ENCODE data around the gene HSH2D. TPM values are rescaled to one million over a fixed set of nuclear protein-coding genes. Genes with fewer than 3 reads are reported as not detected.
A peak's percentile ranks its signal among the peaks of the same experiment; 100 is the strongest.

Gene HSH2D
- total and polyA plus RNA-seq, 2 of the 13 experiments (the other 11 are each of a cell fraction or from before 2014, with no cell fraction given) = 0.69 to 3.2 TPM

DNA sequence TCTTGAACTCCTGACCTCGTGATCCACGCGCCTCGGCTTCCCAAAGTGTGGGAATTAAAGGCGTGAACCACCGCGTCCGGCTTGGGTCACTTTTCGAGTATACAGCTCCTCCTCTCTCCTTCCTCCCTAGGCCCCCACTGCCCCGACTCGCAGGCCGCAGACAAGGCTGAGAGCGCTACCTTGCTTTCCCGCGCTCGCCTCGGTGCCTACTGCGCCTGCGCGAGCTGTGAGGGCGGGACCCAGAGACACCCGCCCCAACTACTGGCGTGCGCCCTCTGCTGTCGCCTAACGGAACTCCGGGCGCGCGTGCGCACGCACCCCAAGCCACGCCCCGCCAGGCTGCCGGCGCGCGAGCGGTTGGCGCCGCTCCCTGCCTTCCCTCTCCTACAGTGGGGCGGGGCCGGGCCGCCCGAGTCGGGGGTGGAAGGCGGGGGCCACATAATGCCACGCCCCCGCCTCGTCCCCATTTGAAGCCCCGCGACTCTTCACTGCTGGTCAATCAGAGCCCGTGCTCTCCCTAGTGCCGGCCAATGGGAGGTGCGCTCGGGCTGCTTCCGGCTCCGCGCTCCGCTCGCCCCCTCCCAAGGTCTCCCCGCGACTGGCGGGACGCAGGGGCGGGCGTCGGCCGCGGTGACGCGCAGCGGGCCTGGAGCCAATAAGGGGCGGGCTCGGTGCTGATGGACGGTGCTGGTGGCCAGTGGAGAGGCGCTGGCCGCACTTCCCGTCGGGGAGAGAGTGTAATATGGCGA is 32.2 kb upstream of the HSH2D start, which contains the start of gene RAB8A (continued):
- TF ChIP-seq, protein P1, sequence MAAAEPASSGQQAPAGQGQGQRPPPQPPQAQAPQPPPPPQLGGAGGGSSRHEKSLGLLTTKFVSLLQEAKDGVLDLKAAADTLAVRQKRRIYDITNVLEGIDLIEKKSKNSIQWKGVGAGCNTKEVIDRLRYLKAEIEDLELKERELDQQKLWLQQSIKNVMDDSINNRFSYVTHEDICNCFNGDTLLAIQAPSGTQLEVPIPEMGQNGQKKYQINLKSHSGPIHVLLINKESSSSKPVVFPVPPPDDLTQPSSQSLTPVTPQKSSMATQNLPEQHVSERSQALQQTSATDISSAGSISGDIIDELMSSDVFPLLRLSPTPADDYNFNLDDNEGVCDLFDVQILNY (CRISPR knock-in tag; conservative IDR thresholded peaks at IDR 0.05) = peak; percentile 97
- TF ChIP-seq NFKB2 (CRISPR knock-in tag; IDR thresholded peaks at IDR 0.05; ENCODE audit: borderline replicate concordance) (no peak), ESRRA (CRISPR knock-in tag; IDR thresholded peaks at IDR 0.05; ENCODE audit: low read depth) (peak; percentile 51; the same call in 1 of the 2 replicates), SRSF9 (IDR thresholded peaks at IDR 0.05; ENCODE audit: borderline replicate concordance, insufficient read depth, low read depth, low read length, poor library complexity, severe bottlenecking) (no peak), ZNF484 (CRISPR knock-in tag; IDR thresholded peaks at IDR 0.05; ENCODE audit: borderline replicate concordance, low read depth) (no peak), ZNF230 (CRISPR knock-in tag; IDR thresholded peaks at IDR 0.05) (peak; percentile 78; the same call in 1 of the 2 replicates), GFI1 (CRISPR knock-in tag; IDR thresholded peaks at IDR 0.05; ENCODE audit: borderline replicate concordance) (peak; percentile 13; the same call in 1 of the 2 replicates), XRCC5 (optimal IDR thresholded peaks at IDR 0.05; ENCODE audit: low read length) (no peak), RFX5 (IDR thresholded peaks at IDR 0.05; ENCODE audit: low read depth, low read length) (peak; percentile 69), ZNF567 (CRISPR knock-in tag; IDR thresholded peaks at IDR 0.05; ENCODE audit: borderline replicate concordance) (peak; percentile 81; the same call in 1 of the 2 replicates), ZNF780A (CRISPR knock-in tag; IDR thresholded peaks at IDR 0.05) (no peak), ZSCAN29 (CRISPR knock-in tag; conservative IDR thresholded peaks at IDR 0.05) (no peak), ZNF260 (CRISPR knock-in tag; IDR thresholded peaks at IDR 0.05; ENCODE audit: borderline replicate concordance, low read depth) (no peak), MEF2D (CRISPR knock-in tag; IDR thresholded peaks at IDR 0.05) (no peak), SMYD3 (CRISPR knock-in tag; IDR thresholded peaks at IDR 0.05) (peak; percentile 92; the same call in 1 of the 2 replicates)
- TF ChIP-seq, protein P2, sequence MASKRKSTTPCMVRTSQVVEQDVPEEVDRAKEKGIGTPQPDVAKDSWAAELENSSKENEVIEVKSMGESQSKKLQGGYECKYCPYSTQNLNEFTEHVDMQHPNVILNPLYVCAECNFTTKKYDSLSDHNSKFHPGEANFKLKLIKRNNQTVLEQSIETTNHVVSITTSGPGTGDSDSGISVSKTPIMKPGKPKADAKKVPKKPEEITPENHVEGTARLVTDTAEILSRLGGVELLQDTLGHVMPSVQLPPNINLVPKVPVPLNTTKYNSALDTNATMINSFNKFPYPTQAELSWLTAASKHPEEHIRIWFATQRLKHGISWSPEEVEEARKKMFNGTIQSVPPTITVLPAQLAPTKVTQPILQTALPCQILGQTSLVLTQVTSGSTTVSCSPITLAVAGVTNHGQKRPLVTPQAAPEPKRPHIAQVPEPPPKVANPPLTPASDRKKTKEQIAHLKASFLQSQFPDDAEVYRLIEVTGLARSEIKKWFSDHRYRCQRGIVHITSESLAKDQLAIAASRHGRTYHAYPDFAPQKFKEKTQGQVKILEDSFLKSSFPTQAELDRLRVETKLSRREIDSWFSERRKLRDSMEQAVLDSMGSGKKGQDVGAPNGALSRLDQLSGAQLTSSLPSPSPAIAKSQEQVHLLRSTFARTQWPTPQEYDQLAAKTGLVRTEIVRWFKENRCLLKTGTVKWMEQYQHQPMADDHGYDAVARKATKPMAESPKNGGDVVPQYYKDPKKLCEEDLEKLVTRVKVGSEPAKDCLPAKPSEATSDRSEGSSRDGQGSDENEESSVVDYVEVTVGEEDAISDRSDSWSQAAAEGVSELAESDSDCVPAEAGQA (IDR thresholded peaks at IDR 0.05; ENCODE audit: low read depth) = 0 out of 2 replicates have a peak, but pooled peaks have one; percentile 70
- TF ChIP-seq, protein P2 (CRISPR knock-in tag; IDR thresholded peaks at IDR 0.05; ENCODE audit: borderline replicate concordance) = no peak
- TF ChIP-seq, protein P3, sequence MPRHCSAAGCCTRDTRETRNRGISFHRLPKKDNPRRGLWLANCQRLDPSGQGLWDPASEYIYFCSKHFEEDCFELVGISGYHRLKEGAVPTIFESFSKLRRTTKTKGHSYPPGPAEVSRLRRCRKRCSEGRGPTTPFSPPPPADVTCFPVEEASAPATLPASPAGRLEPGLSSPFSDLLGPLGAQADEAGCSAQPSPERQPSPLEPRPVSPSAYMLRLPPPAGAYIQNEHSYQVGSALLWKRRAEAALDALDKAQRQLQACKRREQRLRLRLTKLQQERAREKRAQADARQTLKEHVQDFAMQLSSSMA (CRISPR knock-in tag; IDR thresholded peaks at IDR 0.05) = 0 out of 2 replicates have a peak, but pooled peaks have one; percentile 84
- TF ChIP-seq, protein P4, sequence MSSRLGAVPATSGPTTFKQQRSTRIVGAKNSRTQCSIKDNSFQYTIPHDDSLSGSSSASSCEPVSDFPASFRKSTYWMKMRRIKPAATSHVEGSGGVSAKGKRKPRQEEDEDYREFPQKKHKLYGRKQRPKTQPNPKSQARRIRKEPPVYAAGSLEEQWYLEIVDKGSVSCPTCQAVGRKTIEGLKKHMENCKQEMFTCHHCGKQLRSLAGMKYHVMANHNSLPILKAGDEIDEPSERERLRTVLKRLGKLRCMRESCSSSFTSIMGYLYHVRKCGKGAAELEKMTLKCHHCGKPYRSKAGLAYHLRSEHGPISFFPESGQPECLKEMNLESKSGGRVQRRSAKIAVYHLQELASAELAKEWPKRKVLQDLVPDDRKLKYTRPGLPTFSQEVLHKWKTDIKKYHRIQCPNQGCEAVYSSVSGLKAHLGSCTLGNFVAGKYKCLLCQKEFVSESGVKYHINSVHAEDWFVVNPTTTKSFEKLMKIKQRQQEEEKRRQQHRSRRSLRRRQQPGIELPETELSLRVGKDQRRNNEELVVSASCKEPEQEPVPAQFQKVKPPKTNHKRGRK (CRISPR knock-in tag; IDR thresholded peaks at IDR 0.05) = no peak
